AG10803 (cell line): ENCODE measurements around the gene SVOPL.

Experiments
- DNase-seq: peaks from one replicate; pipeline ENCODE4 v3.0.0; 2010; ENCODE audit warnings: low read depth
- H3K4me3 ChIP-seq: 2 replicates; pipeline ENCODE4 v1.5.1; 2011; ENCODE audit warnings: mild to moderate bottlenecking, low read length, control low read depth
- CTCF ChIP-seq: conservative IDR thresholded peaks from 2 replicates; pipeline ENCODE4 v1.5.1; 2011; ENCODE audit warnings: mild to moderate bottlenecking, low read length, control low read depth, inconsistent platforms

Gene SVOPL

GRCh38 chr7:138590154-138590553, 111.0 kb downstream of the SVOPL start:
- no peak for DNase-seq
- TF ChIP-seq CTCF = no peak
- no peak overlapping the region for H3K4me3 ChIP-seq

GRCh38 chr7:138588986-138589385, 112.2 kb downstream of the SVOPL start:
- TF ChIP-seq CTCF = no peak
- DNase-seq = no peak
- no peak overlapping the region for H3K4me3 ChIP-seq

- H3K4me3 ChIP-seq = no peak overlapping the region
- no peak for TF ChIP-seq CTCF
- no peak for DNase-seq
Measured at GRCh38 chr7:138587485-138587884, 113.7 kb downstream of the SVOPL start.

- TF ChIP-seq CTCF = no peak
- no peak overlapping the region for H3K4me3 ChIP-seq
- DNase-seq = no peak
Measured at GRCh38 chr7:138585283-138585993, 115.7 kb downstream of the SVOPL start.

- peak; percentile 3 for DNase-seq
- no peak for TF ChIP-seq CTCF
- no peak overlapping the region for H3K4me3 ChIP-seq
Measured at GRCh38 chr7:138584696-138585095, 116.5 kb downstream of the SVOPL start.

GRCh38 chr7:138584283-138584682, 116.9 kb downstream of the SVOPL start:
- DNase-seq = no peak

More at GRCh38 chr7:138584283-138584682, 116.9 kb downstream of the SVOPL start:
- no peak for TF ChIP-seq CTCF
- H3K4me3 ChIP-seq = no peak overlapping the region
